Fibroblast of skin of left quadriceps (primary cell): ENCODE results near the gene PCDHA10.
"Not testable (repeated sequence)": the region's sequence is repeated elsewhere in the genome, so short reads cannot be mapped to it uniquely, and the experiment has no call there.

Source experiments
- DNase-seq, 2 experiments: peaks; one replicate each; pipeline ENCODE4 v3.0.0-alpha.2; 2013; ENCODE audit warnings: low read depth in 2 of 2

The PCDHA10 gene

GRCh38 chr5:140855772-140856674 is at the start of gene PCDHA10:
TSS of gene PCDHA10 (plus strand) at chr5:140855897. CDS start at chr5:140856049, 152 bp downstream.
- DNase-seq = no peak

- no peak for DNase-seq
Observed at GRCh38 chr5:140806834-140807775, 48.6 kb upstream of the PCDHA10 start, which contains the start of gene PCDHA4. TSS of gene PCDHA4 (plus strand) at chr5:140807068.

- not testable (repeated sequence) for DNase-seq
Observed at GRCh38 chr5:140808241-140808888, 47.3 kb upstream of the PCDHA10 start.

GRCh38 chr5:140808889-140809291 is 46.8 kb upstream of the PCDHA10 start:
- no peak for DNase-seq

GRCh38 chr5:140821375-140822280 is 34.1 kb upstream of the PCDHA10 start, which contains the start of gene PCDHA5:
TSS of gene PCDHA5 (plus strand) at chr5:140821613.
- no peak for DNase-seq

- DNase-seq = no peak
Observed at GRCh38 chr5:140822281-140822629, 33.4 kb upstream of the PCDHA10 start.

- not testable (repeated sequence) for DNase-seq
Observed at GRCh38 chr5:140822969-140823368, 32.7 kb upstream of the PCDHA10 start.

- DNase-seq = no peak
Observed at GRCh38 chr5:140823475-140823874, 32.2 kb upstream of the PCDHA10 start.

- no peak for DNase-seq
Observed at GRCh38 chr5:140827704-140828361, 27.9 kb upstream of the PCDHA10 start, which contains the start of gene PCDHA6. TSS of gene PCDHA6 (plus strand) at chr5:140827960. CDS start at chr5:140828092, 132 bp downstream.

GRCh38 chr5:140828362-140828737 is 27.3 kb upstream of the PCDHA10 start:
- no peak for DNase-seq

GRCh38 chr5:140829511-140830501 is 25.9 kb upstream of the PCDHA10 start:
- not testable (repeated sequence) for DNase-seq

GRCh38 chr5:140833993-140834392 is 21.7 kb upstream of the PCDHA10 start, which contains the start of gene PCDHA7:
TSS of gene PCDHA7 (plus strand) at chr5:140834269. CDS start at chr5:140834384, 115 bp downstream.
- DNase-seq = peak in 1 of 2 experiments; percentile 1

GRCh38 chr5:140834439-140835008 is 21.2 kb upstream of the PCDHA10 start:
- DNase-seq = not testable (repeated sequence)

GRCh38 chr5:140835622-140836510 is 19.8 kb upstream of the PCDHA10 start:
- DNase-seq = no peak

- DNase-seq = no peak
Observed at GRCh38 chr5:140840978-140841962, 14.4 kb upstream of the PCDHA10 start, which contains the start of gene PCDHA8. TSS of gene PCDHA8 (plus strand) at chr5:140841187. CDS start at chr5:140841322, 135 bp downstream.
